GM19455 (cell line): Measurements from ENCODE around the gene TESK1.
"Not testable (repeated sequence)": the region's sequence is repeated elsewhere in the genome, so short reads cannot be mapped to it uniquely, and the experiment has no call there.

Experiments
- ATAC-seq: cut with Tn5 transposase; IDR thresholded peaks from one replicate; pipeline ENCODE4 v1.9.1; 2021; ENCODE audit not compliant: unreplicated experiment

The TESK1 gene

DNA sequence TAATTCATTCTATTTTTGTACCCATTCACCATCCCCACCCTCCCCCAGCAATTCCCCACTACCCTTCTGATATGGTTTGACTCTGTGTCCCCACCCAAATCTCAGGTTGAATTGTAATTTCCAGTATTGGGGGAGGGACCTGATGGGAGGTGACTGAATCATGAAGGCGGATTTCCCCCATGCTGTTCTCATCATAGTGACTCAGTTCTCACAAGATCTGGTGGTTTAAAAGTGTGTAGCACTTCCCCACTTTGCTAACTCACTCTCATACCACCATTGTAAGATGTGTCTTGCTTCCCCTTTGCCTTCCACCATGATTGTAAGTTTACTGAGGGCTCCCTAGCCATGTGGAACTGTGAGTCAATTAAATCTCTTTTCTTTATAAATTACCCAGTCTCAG is 25.9 kb upstream of the TESK1 start:
- no peak for ATAC-seq

DNA sequence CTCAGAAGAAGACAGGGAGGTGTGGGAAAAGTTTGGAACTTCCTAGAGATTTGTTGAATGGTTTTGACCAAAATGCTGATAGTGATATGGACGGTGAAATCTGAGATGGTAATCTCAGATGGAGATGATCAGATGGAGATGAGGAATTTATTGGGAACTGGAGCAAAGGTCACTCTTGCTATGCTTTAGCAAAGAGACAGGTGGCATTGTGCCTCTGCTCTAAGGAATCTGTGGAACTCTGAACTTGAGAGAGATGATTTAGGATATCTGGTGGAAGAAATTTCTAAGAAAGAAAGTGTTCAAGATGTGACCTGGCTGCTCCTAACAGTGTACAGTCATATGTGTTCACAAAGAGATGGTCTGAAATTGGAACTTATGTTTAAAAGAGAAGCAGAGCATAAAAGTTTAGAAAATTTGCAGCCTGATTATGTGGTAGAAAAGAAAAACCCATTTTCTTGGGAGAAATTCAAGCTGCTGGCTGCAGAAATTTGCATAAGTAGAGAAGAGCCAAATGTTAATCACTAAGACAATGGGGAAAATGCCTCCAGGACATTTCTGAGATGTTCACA is 25.3 kb upstream of the TESK1 start:
- ATAC-seq, result not testable (repeated sequence)

DNA sequence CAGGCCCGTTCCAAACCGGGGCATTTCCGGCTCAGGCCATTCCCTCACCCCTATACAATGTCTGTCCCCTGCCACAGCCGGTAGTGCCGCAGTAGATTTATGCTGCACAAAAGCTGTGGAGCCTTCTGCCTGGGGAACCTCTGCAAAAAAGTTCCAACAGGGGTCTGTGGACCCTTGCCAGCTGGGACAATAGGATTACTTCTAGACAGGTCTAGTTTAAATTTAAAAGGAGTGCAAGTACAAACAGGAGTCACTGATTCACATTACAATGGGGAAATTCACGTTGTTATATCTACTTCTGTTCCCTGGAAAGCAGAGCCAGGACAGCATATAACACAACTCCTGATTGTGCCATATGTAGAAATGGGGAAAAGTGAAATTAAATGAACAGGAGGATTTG is 21.5 kb upstream of the TESK1 start:
- ATAC-seq, result not testable (repeated sequence)

- not testable (repeated sequence) for ATAC-seq
Observed at GRCh38 chr9:35584681-35585080, 20.4 kb upstream of the TESK1 start.

- ATAC-seq, result not testable (repeated sequence)
Observed at GRCh38 chr9:35588506-35588905, 16.6 kb upstream of the TESK1 start.

DNA sequence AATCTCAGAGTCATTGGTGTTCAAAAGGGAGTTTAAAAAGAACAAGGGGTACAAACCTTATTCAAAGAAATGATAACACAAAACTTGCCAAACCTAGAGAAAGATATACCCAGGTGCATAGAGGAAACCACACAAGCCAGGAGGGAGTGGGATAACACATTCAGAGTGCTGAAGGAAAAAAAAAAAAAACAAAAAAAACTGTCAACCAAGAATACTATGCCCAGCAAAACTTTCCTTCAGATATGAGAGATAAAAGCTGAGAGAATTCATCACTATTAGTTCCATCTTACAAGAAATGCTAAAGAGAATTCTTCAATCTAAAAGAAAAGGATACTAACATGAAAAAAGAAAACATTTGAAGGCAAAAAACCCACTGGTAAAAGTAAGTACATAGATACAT is 11.5 kb upstream of the TESK1 start:
- ATAC-seq, result no peak

GRCh38 chr9:35594471-35594870 is 10.6 kb upstream of the TESK1 start:
- no peak for ATAC-seq

DNA sequence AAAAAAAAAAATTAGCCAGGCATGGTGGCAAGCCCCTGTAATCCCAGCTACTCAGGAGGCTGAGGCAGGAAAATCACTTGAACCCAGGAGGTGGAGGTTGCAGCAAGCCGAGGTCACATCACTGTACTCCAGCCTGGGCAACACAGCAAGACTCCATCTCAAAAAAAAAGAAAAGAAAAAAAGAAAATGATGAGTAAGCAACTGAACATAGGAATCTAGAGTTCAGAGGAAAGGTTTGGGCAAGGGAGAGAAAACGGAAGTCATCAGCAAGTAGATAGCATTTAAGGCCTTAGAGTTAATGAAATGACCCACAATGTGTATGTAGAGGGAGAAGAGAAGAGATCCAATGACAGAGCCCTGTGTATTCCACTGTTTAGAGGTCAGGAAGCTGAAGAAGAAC is 8.2 kb upstream of the TESK1 start:
- ATAC-seq, result not testable (repeated sequence)

DNA sequence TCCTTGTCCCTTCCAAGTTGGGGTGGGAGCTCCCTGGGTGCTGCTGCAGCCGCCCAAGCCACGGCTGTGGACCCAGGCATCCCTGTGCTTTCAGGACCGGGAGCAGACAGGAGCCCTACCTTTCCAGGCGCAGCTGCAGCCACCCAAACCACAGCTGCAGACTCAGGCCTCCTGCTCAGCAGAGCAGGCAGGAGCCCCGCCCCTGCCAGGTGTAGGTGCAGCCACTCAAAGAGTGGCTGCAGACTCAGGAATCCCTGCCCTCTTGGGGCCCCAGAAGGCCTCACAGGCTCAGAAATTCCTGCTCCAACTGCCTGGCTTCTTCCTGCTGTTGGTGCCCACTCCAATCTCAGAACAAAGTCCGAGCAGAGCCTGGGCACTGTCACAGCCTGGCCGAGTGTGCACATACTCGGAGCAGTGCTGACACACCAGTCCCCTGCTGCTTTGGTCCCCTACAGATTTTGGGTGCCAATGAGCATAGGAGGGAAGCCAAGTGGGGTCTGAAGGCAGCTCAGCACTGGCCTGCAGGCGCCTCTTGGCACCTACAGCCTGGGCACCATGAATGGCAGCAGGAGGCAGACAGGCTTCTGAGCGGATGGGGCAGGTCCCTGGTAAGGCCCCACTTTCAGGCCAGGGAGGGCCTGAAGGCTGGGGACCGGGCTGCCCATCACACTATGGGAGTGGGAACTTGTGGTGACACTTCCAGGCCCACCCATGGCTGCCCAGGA is 6.0 kb upstream of the TESK1 start:
- ATAC-seq, result no peak

DNA sequence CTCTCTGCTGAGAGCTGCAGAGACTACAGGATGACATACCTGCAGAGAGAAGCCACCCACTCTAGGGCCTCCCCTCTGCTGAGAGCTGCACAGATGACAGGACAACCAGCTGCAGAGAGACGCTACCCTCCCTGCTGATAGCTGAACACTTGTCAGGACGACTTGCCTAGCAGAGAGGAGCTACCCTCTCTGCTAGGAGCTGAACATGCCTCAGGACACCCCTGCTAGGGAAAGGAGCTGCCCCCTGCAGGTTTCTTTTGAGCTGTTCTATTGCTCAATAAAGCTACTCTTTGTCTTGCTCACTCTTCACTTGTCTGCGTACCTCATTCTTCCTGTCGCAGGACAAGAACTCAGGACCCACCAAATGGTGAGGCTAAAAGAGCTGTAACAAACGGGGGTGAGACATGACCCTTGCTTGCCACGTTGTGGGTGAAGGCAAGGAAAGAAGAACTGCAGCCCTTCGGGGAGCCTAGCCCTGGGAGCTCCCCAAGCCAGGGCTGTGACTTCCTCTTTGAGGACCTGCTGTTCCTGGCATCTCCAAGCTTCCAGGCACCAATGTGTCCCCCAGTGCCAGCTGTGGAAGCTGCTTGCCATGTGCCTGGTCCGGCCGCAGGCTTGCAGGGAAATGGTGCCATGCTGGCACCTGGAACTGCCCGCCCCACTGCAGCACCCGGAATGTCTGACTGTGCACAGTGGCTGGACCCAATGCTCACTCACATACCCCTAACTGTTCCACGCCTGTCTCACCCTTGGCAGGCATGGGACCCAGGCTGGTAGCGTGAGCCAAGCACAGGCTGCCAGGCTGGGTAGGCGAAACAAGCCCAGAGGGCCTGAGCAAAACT is 5.1 kb upstream of the TESK1 start:
- ATAC-seq, result no peak

DNA sequence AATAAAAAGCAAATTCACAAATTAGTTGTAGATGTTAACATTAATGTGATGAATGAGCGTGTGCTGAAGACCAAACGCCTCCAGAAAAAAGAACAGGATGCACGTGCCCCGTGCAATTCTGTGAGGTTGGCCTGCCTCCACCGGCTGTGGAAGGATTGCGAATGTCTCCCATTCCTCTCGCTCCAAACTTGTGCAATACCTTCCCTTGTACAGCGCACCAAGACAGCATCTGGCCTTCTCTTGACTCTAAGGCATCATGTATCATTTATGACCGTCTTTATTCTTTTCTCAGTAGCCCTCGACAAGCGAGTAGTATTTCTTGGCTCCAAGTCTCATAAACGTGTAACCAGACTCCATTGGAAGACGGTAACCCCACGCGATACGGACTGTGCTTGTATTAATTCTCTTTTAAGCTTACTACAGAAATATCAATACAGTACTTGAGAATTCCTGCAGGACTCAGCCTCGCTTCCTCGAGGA is 1.5 kb upstream of the TESK1 start:
- ATAC-seq, result peak; percentile 1

- ATAC-seq, result peak; percentile 80
Observed at GRCh38 chr9:35603986-35604577, 980 bp upstream of the TESK1 start.

DNA sequence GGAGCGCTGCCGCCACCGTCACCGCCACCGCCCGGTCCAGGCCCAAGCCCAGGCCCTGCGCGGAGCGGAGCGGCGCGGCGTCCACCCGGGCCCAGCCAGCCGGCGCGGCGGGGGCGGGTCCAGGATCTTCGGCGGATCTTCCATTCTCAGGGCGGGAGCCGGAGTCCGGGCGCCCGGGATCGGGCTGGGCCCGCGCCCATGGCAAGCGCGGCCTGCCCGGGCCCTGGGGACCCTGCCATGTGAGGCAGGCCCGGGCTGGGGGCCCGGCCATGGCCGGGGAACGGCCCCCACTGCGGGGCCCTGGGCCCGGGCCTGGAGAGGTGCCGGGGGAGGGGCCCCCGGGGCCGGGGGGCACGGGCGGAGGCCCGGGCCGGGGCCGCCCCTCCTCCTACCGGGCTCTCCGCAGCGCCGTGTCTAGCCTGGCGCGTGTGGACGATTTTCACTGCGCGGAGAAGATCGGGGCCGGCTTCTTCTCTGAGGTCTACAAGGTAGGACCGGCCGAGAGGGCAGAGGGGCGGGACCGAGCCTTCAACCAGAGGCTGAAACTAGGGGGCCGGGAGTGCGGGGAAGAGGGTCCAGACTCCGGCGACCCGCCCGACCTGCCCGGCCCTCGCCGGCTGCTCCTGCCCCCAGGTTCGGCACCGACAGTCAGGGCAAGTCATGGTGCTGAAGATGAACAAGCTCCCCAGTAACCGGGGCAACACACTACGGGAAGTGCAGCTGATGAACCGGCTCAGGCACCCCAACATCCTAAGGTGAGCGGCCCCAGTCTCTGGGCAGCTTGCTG is 482 bp downstream of the TESK1 start:
- ATAC-seq, result peak; percentile 17

DNA sequence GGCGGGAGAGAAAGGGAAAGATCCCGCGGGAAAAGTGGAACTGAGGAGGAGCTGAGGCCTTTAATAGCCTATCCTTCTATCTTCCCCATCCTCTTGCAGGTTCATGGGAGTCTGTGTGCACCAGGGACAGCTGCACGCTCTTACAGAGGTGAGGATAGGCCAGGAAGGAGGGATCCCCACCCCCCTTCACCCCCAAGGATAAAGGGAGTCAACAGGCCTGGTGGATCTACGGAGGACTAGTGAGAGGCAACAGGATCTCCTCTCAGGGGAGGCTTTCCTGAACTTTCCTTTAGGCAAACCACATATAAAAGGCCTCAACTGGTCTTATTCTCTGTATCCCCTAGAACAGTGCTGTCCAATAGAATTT is 1.1 kb downstream of the TESK1 start:
- ATAC-seq, result no peak

DNA sequence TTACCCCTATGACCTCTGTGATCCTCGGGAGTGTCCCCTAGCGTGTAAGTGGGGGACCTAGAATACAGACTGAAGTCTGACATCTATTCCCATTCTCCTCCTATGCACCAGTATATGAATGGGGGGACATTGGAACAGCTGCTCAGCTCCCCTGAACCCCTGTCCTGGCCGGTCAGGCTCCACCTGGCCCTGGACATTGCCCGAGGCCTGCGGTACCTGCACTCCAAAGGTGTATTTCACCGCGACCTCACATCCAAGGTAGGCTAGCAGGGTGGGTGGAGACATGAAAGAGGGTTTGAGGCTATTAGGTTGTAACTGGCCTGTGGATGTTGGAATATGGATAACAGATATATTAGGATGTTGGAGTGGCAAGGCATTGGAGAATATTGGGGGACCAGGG is 1.7 kb downstream of the TESK1 start:
- ATAC-seq, result no peak

DNA sequence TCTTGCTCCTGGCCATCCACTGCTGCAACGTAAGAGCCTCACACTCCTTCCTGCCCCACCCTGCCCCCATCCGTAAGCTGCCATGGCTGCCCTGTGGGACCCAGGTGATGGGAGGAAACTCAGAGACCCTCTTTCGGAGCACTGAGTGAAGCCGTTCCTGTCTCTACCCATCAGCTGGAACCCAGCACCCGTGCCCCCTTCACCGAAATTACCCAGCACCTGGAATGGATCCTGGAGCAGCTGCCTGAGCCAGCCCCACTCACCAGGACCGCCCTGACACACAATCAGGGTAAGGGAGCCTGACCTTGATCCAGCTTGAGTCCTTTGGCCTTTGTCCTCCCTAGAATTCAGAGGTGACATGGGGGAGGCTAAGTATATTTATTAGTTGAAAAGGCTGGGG is 3.2 kb downstream of the TESK1 start:
- ATAC-seq, result no peak

DNA sequence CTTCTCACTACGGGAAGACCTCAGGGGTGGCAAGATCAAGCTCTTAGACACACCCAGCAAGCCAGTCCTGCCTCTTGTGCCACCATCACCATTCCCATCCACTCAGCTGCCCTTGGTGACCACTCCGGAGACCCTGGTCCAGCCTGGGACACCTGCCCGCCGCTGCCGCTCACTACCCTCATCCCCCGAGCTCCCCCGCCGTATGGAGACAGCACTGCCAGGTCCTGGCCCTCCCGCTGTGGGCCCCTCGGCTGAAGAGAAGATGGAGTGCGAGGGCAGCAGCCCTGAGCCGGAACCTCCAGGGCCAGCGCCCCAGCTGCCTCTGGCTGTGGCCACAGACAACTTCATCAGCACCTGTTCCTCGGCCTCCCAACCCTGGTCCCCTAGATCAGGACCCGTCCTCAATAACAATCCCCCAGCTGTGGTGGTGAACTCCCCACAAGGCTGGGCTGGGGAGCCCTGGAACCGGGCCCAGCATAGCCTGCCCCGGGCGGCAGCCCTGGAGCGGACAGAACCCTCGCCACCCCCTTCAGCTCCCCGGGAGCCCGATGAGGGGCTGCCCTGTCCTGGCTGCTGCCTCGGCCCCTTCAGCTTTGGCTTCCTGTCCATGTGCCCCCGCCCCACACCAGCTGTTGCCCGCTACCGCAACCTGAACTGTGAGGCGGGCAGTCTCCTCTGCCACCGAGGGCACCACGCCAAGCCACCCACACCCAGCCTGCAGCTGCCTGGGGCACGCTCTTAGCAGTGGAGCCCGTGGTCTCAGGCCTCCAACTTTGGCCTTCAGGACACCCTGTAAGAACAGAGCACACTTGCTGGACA is 4.1 kb downstream of the TESK1 start:
- ATAC-seq, result no peak

DNA sequence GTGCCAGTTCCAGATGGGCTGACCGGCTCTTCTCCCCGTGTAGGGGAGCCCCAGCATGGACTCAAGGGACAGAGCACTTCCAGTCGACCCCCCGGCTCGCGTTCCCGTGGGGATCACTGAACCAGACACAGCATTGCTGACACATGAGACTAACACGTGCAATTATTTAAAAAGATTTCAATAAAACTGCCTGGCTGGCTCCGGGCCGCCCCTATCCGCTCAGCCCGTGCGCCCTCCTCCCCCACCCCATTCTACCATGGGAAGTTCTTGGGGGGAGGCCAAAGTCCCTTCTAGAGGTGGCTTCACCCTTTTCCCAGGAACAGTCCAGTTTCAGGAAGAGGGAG is 4.7 kb downstream of the TESK1 start:
- no peak for ATAC-seq

GRCh38 chr9:35611230-35611797 is 6.3 kb downstream of the TESK1 start:
- ATAC-seq, result no peak

- ATAC-seq, result not testable (repeated sequence)
Observed at GRCh38 chr9:35612066-35612465, 7.0 kb downstream of the TESK1 start.
